Central memory CD8-positive, alpha-beta T cell (primary cell): ENCODE measurements around the gene CD3E.
A peak's percentile ranks its signal among the peaks of the same experiment; 100 is the strongest.
"Not testable (repeated sequence)": the region's sequence is repeated elsewhere in the genome, so short reads cannot be mapped to it uniquely, and the experiment has no call there.

Source experiments
- ATAC-seq: fragments of 150-1000 bp; cut with Tn5 transposase; replicated peaks from 2 replicates; pipeline ENCODE4 v1.10.0; 2022; ENCODE audit warnings: mild to moderate bottlenecking, moderate FRiP score, moderate number of reproducible peaks; ENCODE audit not compliant: poor library complexity, severe bottlenecking; ENCODE audit errors: extremely low read depth
- DNase-seq, 2 donors: peaks; one replicate each; pipeline ENCODE4 v3.0.0; 2021; ENCODE audit warnings: low spot score in 2 of 2
- H3K27ac Mint-ChIP-seq: one replicate; pipeline ENCODE4 v1.8.0; 2022; ENCODE audit warnings: low read depth, mild to moderate bottlenecking, moderate library complexity, mixed read lengths
- H3K27me3 Mint-ChIP-seq: one replicate; pipeline ENCODE4 v1.8.0; 2022; ENCODE audit warnings: mixed read lengths
- H3K36me3 Mint-ChIP-seq: one replicate; pipeline ENCODE4 v1.8.0; 2022; ENCODE audit warnings: mild to moderate bottlenecking, moderate library complexity, mixed read lengths; ENCODE audit not compliant: insufficient read depth
- H3K4me1 Mint-ChIP-seq: one replicate; pipeline ENCODE4 v1.8.0; 2022; ENCODE audit warnings: mixed read lengths
- H3K4me3 Mint-ChIP-seq: one replicate; pipeline ENCODE4 v1.8.0; 2022; ENCODE audit warnings: mild to moderate bottlenecking, moderate library complexity, mixed read lengths
- H3K9me3 Mint-ChIP-seq: one replicate; pipeline ENCODE4 v1.8.0; 2022; ENCODE audit warnings: mixed read lengths

Gene CD3E

GRCh38 chr11:118295815-118296454 lies 8.6 kb upstream of the CD3E start:
- Mint-ChIP-seq H3K4me1 (peaks cover 20% of the 10 kb centered on the region), H3K4me3 (no peak overlapping the region), H3K9me3 (no peaks in the 10 kb centered on the region), H3K36me3 (peaks cover 2% of the 10 kb centered on the region), H3K27ac (peak overlapping the region; percentile 22), H3K27me3 (no peaks in the 10 kb centered on the region)
- DNase-seq (no peak), ATAC-seq (peak; percentile 65)

DNA sequence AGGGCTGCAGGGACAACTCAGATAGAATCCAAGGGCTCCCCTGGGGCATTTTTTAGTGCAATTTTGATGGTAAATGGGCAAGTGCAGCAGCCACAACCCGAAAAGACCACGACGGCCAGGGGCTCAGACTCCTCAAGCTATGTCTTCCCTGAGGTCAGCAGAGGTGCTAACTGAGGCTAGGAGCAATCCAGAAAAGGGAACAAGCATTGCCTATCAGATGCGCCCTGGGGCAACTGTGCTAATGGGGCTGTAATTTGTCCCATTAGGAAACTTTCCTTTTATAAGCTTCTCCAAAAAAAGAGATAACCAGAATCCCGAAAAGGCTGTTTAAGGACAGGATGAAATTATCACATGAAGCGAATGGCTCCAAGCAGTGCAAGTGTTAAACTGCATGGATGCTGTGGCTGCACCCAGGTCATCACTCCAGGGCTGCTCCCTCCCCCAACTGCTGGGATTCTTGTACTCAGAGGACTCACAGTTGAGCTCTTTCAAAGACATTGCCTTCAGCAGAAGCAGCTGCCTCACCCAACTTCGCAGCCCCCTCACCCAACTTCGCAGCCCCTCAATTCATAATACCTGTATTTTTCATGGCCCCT lies 2.8 kb upstream of the CD3E start:
- peaks cover 14% of the 10 kb centered on the region for H3K36me3 Mint-ChIP-seq
- no peaks in the 10 kb centered on the region for H3K9me3 Mint-ChIP-seq
- peaks cover 41% of the 10 kb centered on the region for H3K4me1 Mint-ChIP-seq
- no peak for ATAC-seq
- peak overlapping the region; percentile 98 for H3K27ac Mint-ChIP-seq
- no peak for DNase-seq
- no peaks in the 10 kb centered on the region for H3K27me3 Mint-ChIP-seq
- H3K4me3 Mint-ChIP-seq, result no peak overlapping the region

DNA sequence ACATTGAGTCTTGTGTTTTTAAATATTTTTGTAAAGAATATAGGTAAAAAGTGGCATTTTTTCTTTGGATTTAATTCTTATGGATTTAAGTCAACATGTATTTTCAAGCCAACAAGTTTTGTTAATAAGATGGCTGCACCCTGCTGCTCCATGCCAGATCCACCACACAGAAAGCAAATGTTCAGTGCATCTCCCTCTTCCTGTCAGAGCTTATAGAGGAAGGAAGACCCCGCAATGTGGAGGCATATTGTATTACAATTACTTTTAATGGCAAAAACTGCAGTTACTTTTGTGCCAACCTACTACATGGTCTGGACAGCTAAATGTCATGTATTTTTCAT lies 333 bp upstream of the CD3E start:
- Mint-ChIP-seq H3K27ac (peak overlapping the region; percentile 98), H3K4me3 (peak overlapping the region; percentile 97), H3K9me3 (no peaks in the 10 kb centered on the region), H3K36me3 (peaks cover 36% of the 10 kb centered on the region), H3K27me3 (no peaks in the 10 kb centered on the region), H3K4me1 (peaks cover 62% of the 10 kb centered on the region)
- ATAC-seq, result peak; percentile 37
- DNase-seq, result no peak

GRCh38 chr11:118305726-118306125 lies 1.2 kb downstream of the CD3E start:
- peak in 1 of 2 donors; percentile 52 for DNase-seq

DNA sequence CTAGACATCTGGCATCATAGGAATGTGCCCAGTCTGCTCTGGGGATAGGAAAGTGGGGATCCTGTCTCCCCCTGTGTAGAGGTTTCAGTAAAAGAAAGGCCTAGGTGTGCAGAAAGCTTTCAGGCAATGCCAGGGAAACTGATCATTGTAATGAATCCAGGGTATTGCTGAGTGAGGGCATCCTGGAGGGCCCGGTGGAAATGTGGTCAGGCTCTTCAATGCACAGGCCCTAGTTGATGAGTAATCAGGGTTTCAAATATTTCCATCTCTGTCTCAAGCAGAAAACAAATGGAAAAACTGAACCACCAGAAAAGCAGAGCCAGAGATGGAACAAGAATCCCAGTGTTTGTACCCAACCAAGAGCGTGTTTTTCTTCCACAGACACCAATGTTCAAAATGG lies 2.0 kb downstream of the CD3E start:
- peaks cover 52% of the 10 kb centered on the region for H3K36me3 Mint-ChIP-seq

More at GRCh38 chr11:118305726-118306125, 1.2 kb downstream of the CD3E start:
- Mint-ChIP-seq H3K9me3 (no peaks in the 10 kb centered on the region), H3K27ac (peak overlapping the region; percentile 98), H3K36me3 (peaks cover 45% of the 10 kb centered on the region), H3K4me3 (peak overlapping the region; percentile 97), H3K4me1 (peaks cover 67% of the 10 kb centered on the region), H3K27me3 (no peaks in the 10 kb centered on the region)
- ATAC-seq, result peak; percentile 71

DNA sequence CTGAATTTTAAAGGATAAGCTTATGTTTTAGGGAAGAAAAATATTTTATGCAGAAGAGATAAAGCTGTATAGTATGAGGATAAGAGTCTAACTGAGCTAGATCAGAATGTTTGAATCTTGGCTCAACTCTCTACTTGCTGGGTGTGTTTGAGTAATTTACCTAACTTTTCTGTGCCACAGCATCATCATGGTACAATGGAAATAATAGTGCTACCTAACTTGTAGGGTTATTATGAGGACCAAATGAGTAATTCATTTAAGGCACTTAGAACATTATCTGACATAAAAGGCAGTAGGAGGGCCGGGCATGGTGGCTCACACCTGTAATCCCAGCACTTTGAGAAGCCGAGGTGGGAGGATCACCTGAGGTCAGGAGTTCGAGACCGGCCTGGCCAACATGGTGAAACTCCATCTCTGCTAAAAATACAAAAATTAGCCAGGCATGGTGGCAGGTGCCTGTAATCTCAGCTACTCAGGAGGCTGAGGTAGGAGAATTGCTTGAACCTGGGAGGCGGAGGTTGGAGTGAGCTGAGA lies 4.5 kb downstream of the CD3E start:
- H3K9me3 Mint-ChIP-seq, H3K27me3 Mint-ChIP-seq, ATAC-seq, DNase-seq: not testable (repeated sequence)
- H3K4me3 Mint-ChIP-seq, result peak overlapping the region; percentile 97
- peaks cover 79% of the 10 kb centered on the region for H3K4me1 Mint-ChIP-seq
- H3K36me3 Mint-ChIP-seq, result peaks cover 68% of the 10 kb centered on the region
- peak overlapping the region; percentile 44 for H3K27ac Mint-ChIP-seq

More for the DNA sequence above, 2.0 kb downstream of the CD3E start:
- H3K9me3 Mint-ChIP-seq, result no peaks in the 10 kb centered on the region
- ATAC-seq (no peak), DNase-seq (no peak)
- H3K4me3 Mint-ChIP-seq, result peak overlapping the region; percentile 97
- peak overlapping the region; percentile 84 for H3K27ac Mint-ChIP-seq
- H3K4me1 Mint-ChIP-seq, result peaks cover 73% of the 10 kb centered on the region
- no peaks in the 10 kb centered on the region for H3K27me3 Mint-ChIP-seq

- Mint-ChIP-seq H3K27ac (no peak overlapping the region), H3K9me3 (no peaks in the 10 kb centered on the region), H3K4me3 (no peak overlapping the region), H3K4me1 (peaks cover 79% of the 10 kb centered on the region), H3K36me3 (peaks cover 69% of the 10 kb centered on the region), H3K27me3 (no peaks in the 10 kb centered on the region)
- no peak for ATAC-seq
- no peak for DNase-seq
Measured at GRCh38 chr11:118310271-118310670, 5.7 kb downstream of the CD3E start.

GRCh38 chr11:118310781-118311485 lies 6.4 kb downstream of the CD3E start:
- peak overlapping the region; percentile 91 for H3K27ac Mint-ChIP-seq
- no peaks in the 10 kb centered on the region for H3K9me3 Mint-ChIP-seq
- H3K4me3 Mint-ChIP-seq, result peak overlapping the region; percentile 18
- no peaks in the 10 kb centered on the region for H3K27me3 Mint-ChIP-seq
- peaks cover 70% of the 10 kb centered on the region for H3K36me3 Mint-ChIP-seq
- ATAC-seq, result no peak
- no peak for DNase-seq
- peaks cover 82% of the 10 kb centered on the region for H3K4me1 Mint-ChIP-seq

GRCh38 chr11:118311518-118311917 lies 7.0 kb downstream of the CD3E start:
- H3K36me3 Mint-ChIP-seq, result peaks cover 71% of the 10 kb centered on the region
- no peak for DNase-seq
- peaks cover 83% of the 10 kb centered on the region for H3K4me1 Mint-ChIP-seq

DNA sequence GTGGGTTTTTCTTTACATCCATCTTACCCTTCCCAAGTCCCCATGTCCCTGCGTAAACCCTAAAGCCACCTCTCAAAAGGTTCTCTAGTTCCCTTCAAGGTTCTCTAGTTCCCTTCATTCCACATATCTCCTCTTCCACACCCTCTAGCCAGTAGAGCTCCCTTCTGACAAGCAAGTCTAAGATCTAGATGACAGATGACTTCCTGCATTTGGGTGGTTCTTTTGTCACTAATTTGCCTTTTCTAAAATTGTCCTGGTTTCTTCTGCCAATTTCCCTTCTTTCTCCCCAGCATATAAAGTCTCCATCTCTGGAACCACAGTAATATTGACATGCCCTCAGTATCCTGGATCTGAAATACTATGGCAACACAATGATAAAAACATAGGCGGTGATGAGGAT lies 7.8 kb downstream of the CD3E start:
- no peak overlapping the region for H3K4me3 Mint-ChIP-seq
- peaks cover 83% of the 10 kb centered on the region for H3K4me1 Mint-ChIP-seq
- DNase-seq, result no peak
- H3K36me3 Mint-ChIP-seq, result peaks cover 74% of the 10 kb centered on the region
- no peak for ATAC-seq
- no peaks in the 10 kb centered on the region for H3K27me3 Mint-ChIP-seq
- no peaks in the 10 kb centered on the region for H3K9me3 Mint-ChIP-seq
- peak overlapping the region; percentile 91 for H3K27ac Mint-ChIP-seq

More at GRCh38 chr11:118311518-118311917, 7.0 kb downstream of the CD3E start:
- ATAC-seq, result no peak
- H3K27me3 Mint-ChIP-seq, result no peaks in the 10 kb centered on the region
- peak overlapping the region; percentile 18 for H3K4me3 Mint-ChIP-seq
- H3K9me3 Mint-ChIP-seq, result no peaks in the 10 kb centered on the region
- peak overlapping the region; percentile 91 for H3K27ac Mint-ChIP-seq

DNA sequence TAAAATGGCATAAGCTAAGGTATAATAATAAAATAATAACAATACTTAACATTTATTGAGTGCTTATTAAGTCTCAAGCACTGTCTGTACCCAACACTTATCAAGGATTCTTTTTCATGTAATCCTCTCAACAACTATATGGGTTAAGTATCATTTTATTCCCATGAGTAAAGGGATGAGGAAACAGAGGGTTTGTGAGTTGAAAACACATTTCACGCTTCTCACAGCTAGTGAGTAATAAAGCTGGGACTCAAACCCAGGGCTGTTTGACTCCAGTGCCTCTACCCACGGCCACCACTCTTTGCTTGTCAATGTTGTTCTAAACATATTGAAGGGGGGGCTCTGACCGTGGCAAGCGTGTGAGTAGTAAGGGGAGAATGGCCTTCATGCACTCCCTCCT lies 8.7 kb downstream of the CD3E start:
- Mint-ChIP-seq H3K9me3 (no peaks in the 10 kb centered on the region), H3K27ac (peak overlapping the region; percentile 76), H3K4me1 (peaks cover 82% of the 10 kb centered on the region), H3K4me3 (no peak overlapping the region), H3K27me3 (no peaks in the 10 kb centered on the region), H3K36me3 (peaks cover 68% of the 10 kb centered on the region)
- ATAC-seq (no peak), DNase-seq (no peak)

DNA sequence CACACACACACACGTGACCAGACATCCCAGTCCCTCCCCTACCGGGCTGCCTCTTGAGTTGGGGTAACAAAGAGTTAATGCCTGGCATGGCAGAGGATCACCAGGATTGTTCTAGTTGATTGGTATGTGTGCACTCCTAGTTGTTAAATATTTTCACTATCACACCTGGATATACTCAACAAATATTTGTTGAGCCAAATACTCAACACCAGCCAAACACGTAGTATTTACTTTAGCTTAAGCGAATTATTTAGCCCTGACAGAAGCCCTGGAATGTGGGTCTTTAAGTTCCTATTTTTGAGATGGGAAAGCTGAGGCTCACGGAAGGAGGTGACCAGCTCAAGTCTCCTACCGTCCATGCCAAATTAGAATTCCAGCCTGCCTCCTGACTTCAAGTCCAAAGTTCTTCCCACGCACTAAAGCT lies 10.5 kb downstream of the CD3E start:
- H3K9me3 Mint-ChIP-seq, result no peaks in the 10 kb centered on the region
- H3K4me3 Mint-ChIP-seq, result peak overlapping the region; percentile 63
- peak overlapping the region; percentile 86 for H3K27ac Mint-ChIP-seq
- peaks cover 86% of the 10 kb centered on the region for H3K4me1 Mint-ChIP-seq
- DNase-seq, result no peak
- H3K27me3 Mint-ChIP-seq, result no peaks in the 10 kb centered on the region
- peaks cover 55% of the 10 kb centered on the region for H3K36me3 Mint-ChIP-seq
- no peak for ATAC-seq
